DOHH2 (cell line): ENCODE data around the gene ACADS.
A peak's percentile ranks its signal among the peaks of the same experiment; 100 is the strongest.

ENCODE experiments used
- H3F3A ChIP-seq: fragments of 200-600 bp; sonication (generic), shearing (Covaris generic); 2 replicates; pipeline ENCODE4 v1.6.0; 2016; ENCODE audit warnings: antibody characterized with exemption, mild to moderate bottlenecking; ENCODE audit not compliant: control insufficient read depth, insufficient read depth
- H3K27ac ChIP-seq: fragments of 200-600 bp; sonication (generic); 2 replicates; pipeline ENCODE4 v1.5.1; 2014; ENCODE audit warnings: low read depth, mild to moderate bottlenecking, low read length, moderate library complexity
- H3K27me3 ChIP-seq: fragments of 200-600 bp; sonication (generic); 2 replicates; pipeline ENCODE4 v1.6.1; 2014; ENCODE audit warnings: mild to moderate bottlenecking, low read length, mixed read lengths; ENCODE audit not compliant: control insufficient read depth
- H3K36me3 ChIP-seq: fragments of 200-600 bp; sonication (generic); 2 replicates; pipeline ENCODE4 v1.6.1; 2014; ENCODE audit warnings: mild to moderate bottlenecking, low read length, moderate library complexity, mixed read lengths; ENCODE audit not compliant: control insufficient read depth
- H3K4me1 ChIP-seq: fragments of 200-600 bp; sonication (generic); 2 replicates; pipeline ENCODE4 v1.6.1; 2014; ENCODE audit warnings: mild to moderate bottlenecking, low read length, mixed read lengths; ENCODE audit not compliant: control insufficient read depth
- H3K4me2 ChIP-seq: fragments of 200-600 bp; sonication (generic); 2 replicates; pipeline ENCODE4 v1.6.0; 2014; ENCODE audit warnings: mild to moderate bottlenecking, low read length, moderate library complexity
- H3K4me3 ChIP-seq: fragments of 200-600 bp; sonication (generic); 2 replicates; pipeline ENCODE4 v1.5.1; 2014; ENCODE audit warnings: mild to moderate bottlenecking, low read length, mixed read lengths
- H3K79me2 ChIP-seq: fragments of 200-600 bp; sonication (generic); 2 replicates; pipeline ENCODE4 v1.6.1; 2014; ENCODE audit warnings: mild to moderate bottlenecking, low read length, mixed read lengths; ENCODE audit not compliant: control insufficient read depth
- H3K9me2 ChIP-seq: fragments of 200-600 bp; sonication (generic); replicated peaks from 2 replicates; pipeline ENCODE4 v1.6.1; 2014; ENCODE audit warnings: mild to moderate bottlenecking, low read length, mixed read lengths; ENCODE audit not compliant: control insufficient read depth
- H3K9me3 ChIP-seq: fragments of 200-600 bp; sonication (generic); 2 replicates; pipeline ENCODE4 v1.6.1; 2014; ENCODE audit warnings: antibody characterized with exemption, low read length, mixed read lengths; ENCODE audit not compliant: control insufficient read depth, insufficient read depth
- H4K20me1 ChIP-seq: fragments of 200-600 bp; sonication (generic); 2 replicates; pipeline ENCODE4 v1.6.0; 2014; ENCODE audit warnings: low read depth, mild to moderate bottlenecking, antibody characterized with exemption, low read length, moderate library complexity; ENCODE audit not compliant: control insufficient read depth, insufficient read depth
- CTCF ChIP-seq: fragments of 200-600 bp; sonication (generic); IDR thresholded peaks from one replicate; pipeline ENCODE4 v1.5.1; 2014; ENCODE audit warnings: antibody characterized with exemption, mild to moderate bottlenecking, low read depth, low read length; ENCODE audit not compliant: poor library complexity, severe bottlenecking
- EZH2phosphoT487 ChIP-seq: fragments of 200-600 bp; sonication (generic); IDR thresholded peaks from 2 replicates; pipeline ENCODE4 v1.6.1; 2017; ENCODE audit warnings: borderline replicate concordance, mild to moderate bottlenecking, antibody characterized with exemption, low read length, moderate library complexity, mixed read lengths

ACADS gene

GRCh38 chr12:120735181-120735580, 9.6 kb downstream of the ACADS start:
- Histone ChIP-seq H3K36me3 (no peaks in the 10 kb centered on the region), H3K4me1 (no peaks in the 10 kb centered on the region), H3F3A (no peaks in the 10 kb centered on the region), H3K4me2 (no peak overlapping the region), H3K9me3 (no peaks in the 10 kb centered on the region), H3K9me2 (no peaks in the 10 kb centered on the region), H3K79me2 (no peaks in the 10 kb centered on the region), H3K27me3 (no peaks in the 10 kb centered on the region), H3K27ac (no peak overlapping the region), H4K20me1 (no peaks in the 10 kb centered on the region), H3K4me3 (no peak overlapping the region)
- no peak for TF ChIP-seq EZH2phosphoT487

GRCh38 chr12:120736404-120737331, 11.0 kb downstream of the ACADS start:
- H3K4me3 ChIP-seq, result no peak overlapping the region
- no peak overlapping the region for H3K27ac ChIP-seq
- no peaks in the 10 kb centered on the region for H3K27me3 ChIP-seq
- no peaks in the 10 kb centered on the region for H3K36me3 ChIP-seq
- no peaks in the 10 kb centered on the region for H3K9me3 ChIP-seq
- no peaks in the 10 kb centered on the region for H3K9me2 ChIP-seq
- H3F3A ChIP-seq, result no peaks in the 10 kb centered on the region
- TF ChIP-seq CTCF, result no peak
- no peak for TF ChIP-seq EZH2phosphoT487
- H3K4me2 ChIP-seq, result no peak overlapping the region
- H3K4me1 ChIP-seq, result no peaks in the 10 kb centered on the region
- no peaks in the 10 kb centered on the region for H4K20me1 ChIP-seq
- no peaks in the 10 kb centered on the region for H3K79me2 ChIP-seq

- Histone ChIP-seq H3K79me2 (no peaks in the 10 kb centered on the region), H3K36me3 (no peaks in the 10 kb centered on the region), H3K9me3 (no peaks in the 10 kb centered on the region), H3K9me2 (no peaks in the 10 kb centered on the region), H3F3A (no peaks in the 10 kb centered on the region), H3K27ac (no peak overlapping the region), H3K27me3 (no peaks in the 10 kb centered on the region), H3K4me1 (no peaks in the 10 kb centered on the region), H3K4me3 (no peak overlapping the region), H4K20me1 (no peaks in the 10 kb centered on the region), H3K4me2 (no peak overlapping the region)
- TF ChIP-seq EZH2phosphoT487 (no peak), CTCF (peak; percentile 47)
Measured at GRCh38 chr12:120737557-120738251, 12.1 kb downstream of the ACADS start.
